Progenitor cell of endocrine pancreas (in vitro differentiated cells): ENCODE measurements around the gene SP110. TPM values are rescaled to one million over a fixed set of nuclear protein-coding genes. Genes with fewer than 3 reads are reported as not detected.

Experiments used
- DNase-seq: peaks from one replicate; pipeline ENCODE4 v3.0.0; 2021; ENCODE audit warnings: low spot score; ENCODE audit not compliant: unreplicated experiment
- H3K27ac Mint-ChIP-seq: 2 replicates; pipeline ENCODE4 v1.8.0; 2021; ENCODE audit warnings: mild to moderate bottlenecking, moderate library complexity, mixed read lengths
- H3K27me3 Mint-ChIP-seq: 2 replicates; pipeline ENCODE4 v1.8.0; 2021; ENCODE audit warnings: mixed read lengths
- H3K36me3 Mint-ChIP-seq: 2 replicates; pipeline ENCODE4 v1.8.0; 2022; ENCODE audit warnings: mixed read lengths; ENCODE audit not compliant: insufficient read depth
- H3K4me1 Mint-ChIP-seq: 2 replicates; pipeline ENCODE4 v1.8.0; 2021; ENCODE audit warnings: low read depth, mixed read lengths
- H3K4me3 Mint-ChIP-seq: 2 replicates; pipeline ENCODE4 v1.8.0; 2021; ENCODE audit warnings: low read depth, mild to moderate bottlenecking, moderate library complexity, mixed read lengths
- H3K9me3 Mint-ChIP-seq: 2 replicates; pipeline ENCODE4 v1.8.0; 2021; ENCODE audit warnings: low read depth, mixed read lengths
- total RNA-seq: library from RNA; stranded (reverse); gene quantifications from 2 replicates; pipeline ENCODE4 v1.2.1, GENCODE V29; 2021
- TF ChIP-seq, protein P1 (sequence below): fragments of 200-600 bp; sonication (generic); IDR thresholded peaks from one replicate; pipeline ENCODE4 v1.5.0; 2021; ENCODE audit warnings: antibody characterized with exemption, mild to moderate bottlenecking; ENCODE audit not compliant: unreplicated experiment

SP110 gene
- total RNA-seq, 1 donor from 2014 or later = 5.8 TPM

DNA sequence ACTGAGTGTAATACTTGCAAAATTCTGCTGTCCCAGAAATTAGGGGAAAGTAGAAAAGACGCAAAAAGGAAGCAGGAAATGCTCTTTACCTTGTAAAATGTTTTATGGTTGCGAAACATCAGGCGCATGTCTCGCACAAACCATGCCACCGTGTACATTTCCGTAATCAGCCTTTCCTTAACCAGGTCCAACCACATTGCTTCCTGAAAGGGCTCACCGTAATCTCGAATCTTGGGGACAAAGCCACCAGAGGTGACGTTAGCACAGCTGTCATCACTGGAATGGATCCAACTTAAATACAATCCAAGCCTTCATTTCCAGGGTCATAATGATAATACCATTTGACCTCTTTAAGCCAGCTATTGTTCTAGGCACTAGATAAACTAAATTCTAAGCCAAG is 49.3 kb downstream of the SP110 start:
- no peaks in the 10 kb centered on the region for H3K9me3 Mint-ChIP-seq
- H3K4me3 Mint-ChIP-seq = no peak overlapping the region
- peaks cover 1% of the 10 kb centered on the region for H3K36me3 Mint-ChIP-seq
- DNase-seq = no peak
- H3K27ac Mint-ChIP-seq = peak overlapping the region; percentile 45
- TF ChIP-seq, protein P1, sequence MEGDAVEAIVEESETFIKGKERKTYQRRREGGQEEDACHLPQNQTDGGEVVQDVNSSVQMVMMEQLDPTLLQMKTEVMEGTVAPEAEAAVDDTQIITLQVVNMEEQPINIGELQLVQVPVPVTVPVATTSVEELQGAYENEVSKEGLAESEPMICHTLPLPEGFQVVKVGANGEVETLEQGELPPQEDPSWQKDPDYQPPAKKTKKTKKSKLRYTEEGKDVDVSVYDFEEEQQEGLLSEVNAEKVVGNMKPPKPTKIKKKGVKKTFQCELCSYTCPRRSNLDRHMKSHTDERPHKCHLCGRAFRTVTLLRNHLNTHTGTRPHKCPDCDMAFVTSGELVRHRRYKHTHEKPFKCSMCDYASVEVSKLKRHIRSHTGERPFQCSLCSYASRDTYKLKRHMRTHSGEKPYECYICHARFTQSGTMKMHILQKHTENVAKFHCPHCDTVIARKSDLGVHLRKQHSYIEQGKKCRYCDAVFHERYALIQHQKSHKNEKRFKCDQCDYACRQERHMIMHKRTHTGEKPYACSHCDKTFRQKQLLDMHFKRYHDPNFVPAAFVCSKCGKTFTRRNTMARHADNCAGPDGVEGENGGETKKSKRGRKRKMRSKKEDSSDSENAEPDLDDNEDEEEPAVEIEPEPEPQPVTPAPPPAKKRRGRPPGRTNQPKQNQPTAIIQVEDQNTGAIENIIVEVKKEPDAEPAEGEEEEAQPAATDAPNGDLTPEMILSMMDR = no peak
- no peaks in the 10 kb centered on the region for H3K4me1 Mint-ChIP-seq
- no peaks in the 10 kb centered on the region for H3K27me3 Mint-ChIP-seq

DNA sequence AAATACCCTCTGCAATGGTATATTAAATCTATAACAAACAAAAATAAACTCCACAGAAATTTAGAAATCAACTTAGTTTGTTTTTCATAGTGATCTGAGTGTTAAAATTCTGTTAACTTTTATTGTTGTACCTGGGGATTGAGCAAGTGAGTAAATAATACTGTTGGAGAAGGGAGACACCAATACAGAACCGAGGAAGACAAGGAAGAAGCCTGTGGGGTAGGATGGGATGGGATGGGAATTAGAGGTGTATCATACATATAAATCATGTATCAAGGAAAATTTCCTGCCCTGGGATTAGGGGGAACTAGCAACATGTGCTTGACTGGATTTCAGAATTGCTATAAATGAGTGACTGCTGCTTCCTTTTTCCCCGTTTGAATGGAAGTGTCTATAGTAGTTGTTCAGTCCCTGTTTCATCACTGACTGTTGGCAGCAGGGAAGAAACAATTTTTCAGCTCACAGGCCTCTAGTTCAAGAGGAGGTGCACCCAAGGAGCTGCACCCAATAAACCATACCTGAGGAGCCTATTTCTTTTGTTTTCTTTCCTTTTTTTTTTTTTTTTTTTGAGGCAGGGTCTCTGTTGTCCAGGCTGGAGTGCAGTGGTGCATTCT is 53.1 kb downstream of the SP110 start:
- TF ChIP-seq, protein P1 = no peak
- H3K4me3 Mint-ChIP-seq = no peak overlapping the region
- H3K36me3 Mint-ChIP-seq = peaks cover 1% of the 10 kb centered on the region

DNA sequence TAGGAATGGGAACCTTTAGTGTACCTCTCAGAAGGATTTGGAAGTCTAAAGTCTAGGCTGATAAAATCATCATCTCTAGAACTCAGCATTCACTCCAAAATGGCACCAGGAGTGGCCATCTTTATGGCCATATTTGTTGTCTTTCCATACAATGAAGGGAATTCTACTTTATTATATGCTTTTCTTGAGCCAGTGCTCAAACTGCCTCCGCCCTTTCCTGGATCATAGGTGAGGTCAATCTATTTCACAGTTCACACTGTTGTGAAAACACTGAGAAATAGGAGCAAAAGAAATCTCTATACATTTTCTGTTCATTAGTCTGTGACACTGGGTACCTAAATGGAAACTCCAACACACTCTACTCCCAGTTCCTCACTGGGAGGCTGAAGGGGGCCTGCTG is 55.6 kb downstream of the SP110 start:
- TF ChIP-seq, protein P1 = no peak
- peaks cover 2% of the 10 kb centered on the region for H3K27me3 Mint-ChIP-seq
- peaks cover 1% of the 10 kb centered on the region for H3K36me3 Mint-ChIP-seq
- no peak for DNase-seq
- H3K4me1 Mint-ChIP-seq = no peaks in the 10 kb centered on the region
- no peak overlapping the region for H3K27ac Mint-ChIP-seq
- H3K4me3 Mint-ChIP-seq = no peak overlapping the region
- peaks cover 1% of the 10 kb centered on the region for H3K9me3 Mint-ChIP-seq

More for the DNA sequence above, 53.1 kb downstream of the SP110 start:
- DNase-seq = no peak
- Mint-ChIP-seq H3K27ac (no peak overlapping the region), H3K27me3 (no peaks in the 10 kb centered on the region), H3K9me3 (no peaks in the 10 kb centered on the region), H3K4me1 (no peaks in the 10 kb centered on the region)

DNA sequence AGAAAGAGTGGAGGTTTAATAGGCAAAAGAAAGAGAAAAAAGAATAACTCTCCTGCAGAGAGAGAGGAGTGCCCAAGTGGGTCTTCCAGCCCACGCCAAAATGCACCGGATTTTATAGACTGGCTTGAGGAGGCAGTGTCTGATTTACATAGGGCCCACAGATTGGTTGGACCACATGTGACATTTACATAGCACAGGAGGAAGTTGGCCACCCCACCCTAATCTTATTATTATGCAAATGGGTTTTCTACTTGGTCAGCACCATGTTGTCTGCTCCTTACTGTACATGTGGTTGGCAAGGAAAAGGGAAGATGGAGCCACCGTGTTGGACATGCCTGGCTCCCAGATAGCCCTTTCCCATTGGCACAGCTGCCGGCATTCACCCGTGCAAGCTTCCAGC is 56.8 kb downstream of the SP110 start:
- no peak overlapping the region for H3K4me3 Mint-ChIP-seq
- H3K27ac Mint-ChIP-seq = no peak overlapping the region
- no peak for DNase-seq
- H3K27me3 Mint-ChIP-seq = peaks cover 2% of the 10 kb centered on the region
- H3K4me1 Mint-ChIP-seq = no peaks in the 10 kb centered on the region
- TF ChIP-seq, protein P1 = no peak
- H3K9me3 Mint-ChIP-seq = peaks cover 4% of the 10 kb centered on the region
- peaks cover 1% of the 10 kb centered on the region for H3K36me3 Mint-ChIP-seq

DNA sequence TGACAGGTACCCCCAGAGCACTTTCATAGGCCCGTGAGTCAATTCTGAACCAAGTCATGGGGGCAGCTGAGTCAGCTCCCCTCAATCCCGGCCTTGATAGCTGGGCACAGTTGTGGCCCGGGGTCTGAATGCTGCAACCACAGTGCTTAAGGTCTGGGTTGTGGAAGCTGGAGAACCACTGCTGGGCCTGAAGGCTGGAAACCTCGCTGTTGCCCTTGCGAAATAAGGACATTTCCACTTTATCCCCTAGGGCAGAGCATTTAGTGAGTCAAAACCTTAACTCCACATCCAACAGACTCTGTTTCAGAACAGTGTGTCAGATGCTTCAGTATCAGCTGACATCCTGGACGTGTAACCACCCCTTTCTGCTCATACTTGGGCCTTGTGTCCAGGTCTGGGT is 58.6 kb downstream of the SP110 start:
- H3K27me3 Mint-ChIP-seq = peaks cover 2% of the 10 kb centered on the region
- H3K4me3 Mint-ChIP-seq = no peak overlapping the region
- H3K4me1 Mint-ChIP-seq = no peaks in the 10 kb centered on the region
- H3K27ac Mint-ChIP-seq = no peak overlapping the region
- no peaks in the 10 kb centered on the region for H3K36me3 Mint-ChIP-seq
- H3K9me3 Mint-ChIP-seq = peaks cover 4% of the 10 kb centered on the region
- TF ChIP-seq, protein P1 = no peak
- no peak for DNase-seq
